H9 (cell line): ENCODE results near the gene KAT6B. TPM values are rescaled to one million over a fixed set of nuclear protein-coding genes. Genes with fewer than 3 reads are reported as not detected.

ENCODE experiments used
- DNase-seq: peaks from one replicate; pipeline ENCODE4 v3.0.0-alpha.2; 2017
- H2AFZ ChIP-seq: one replicate; pipeline ENCODE4 v1.6.1; 2013; ENCODE audit warnings: mild to moderate bottlenecking, low read length, control low read depth, moderate library complexity
- H2AK5ac ChIP-seq: 2 replicates; pipeline ENCODE4 v1.6.1; 2013; ENCODE audit warnings: low read length, control low read depth, mixed read lengths; ENCODE audit not compliant: insufficient read length
- H2BK120ac ChIP-seq: one replicate; pipeline ENCODE4 v1.6.1; 2013; ENCODE audit warnings: low read depth, mild to moderate bottlenecking, low read length, control low read depth, inconsistent platforms; ENCODE audit not compliant: poor library complexity, severe bottlenecking
- H2BK12ac ChIP-seq: 2 replicates; pipeline ENCODE4 v1.6.1; 2013; ENCODE audit warnings: low read length, control low read depth, mixed read lengths, low read depth; ENCODE audit not compliant: insufficient read length
- H2BK15ac ChIP-seq: 2 replicates; pipeline ENCODE4 v1.6.1; 2013; ENCODE audit warnings: low read depth, low read length, control low read depth
- H2BK20ac ChIP-seq: one replicate; pipeline ENCODE4 v1.6.1; 2013; ENCODE audit warnings: low read depth, mild to moderate bottlenecking, low read length, control low read depth, inconsistent platforms; ENCODE audit not compliant: poor library complexity, severe bottlenecking
- H2BK5ac ChIP-seq: 2 replicates; pipeline ENCODE4 v1.6.1; 2013; ENCODE audit warnings: low read length, control low read depth, mixed read lengths; ENCODE audit not compliant: insufficient read length
- H3K14ac ChIP-seq: 2 replicates; pipeline ENCODE4 v1.6.1; 2013; ENCODE audit warnings: low read length, control low read depth; ENCODE audit not compliant: insufficient read depth
- H3K18ac ChIP-seq: 2 replicates; pipeline ENCODE4 v1.6.1; 2013; ENCODE audit warnings: low read depth, mild to moderate bottlenecking, mixed read lengths, low read length, control low read depth; ENCODE audit not compliant: insufficient read length
- H3K23ac ChIP-seq: 2 replicates; pipeline ENCODE4 v1.6.1; 2013; ENCODE audit warnings: low read length, control low read depth, mixed read lengths, low read depth; ENCODE audit not compliant: insufficient read length
- H3K23me2 ChIP-seq: 2 replicates; pipeline ENCODE4 v1.6.1; 2013; ENCODE audit warnings: low read depth, mild to moderate bottlenecking, mixed read lengths, low read length, control low read depth; ENCODE audit not compliant: insufficient read length, poor library complexity, severe bottlenecking
- H3K27ac ChIP-seq: 2 replicates; pipeline ENCODE4 v1.5.1; 2013; ENCODE audit warnings: low read length, control low read depth, mixed read lengths, low read depth; ENCODE audit not compliant: insufficient read length
- H3K27me3 ChIP-seq: 2 replicates; pipeline ENCODE4 v1.6.1; 2013; ENCODE audit warnings: low read length, control low read depth, inconsistent platforms; ENCODE audit not compliant: insufficient read depth
- H3K4ac ChIP-seq: 2 replicates; pipeline ENCODE4 v1.6.1; 2013; ENCODE audit warnings: low read depth, mild to moderate bottlenecking, control low read depth, inconsistent platforms, low read length, moderate library complexity
- H3K4me1 ChIP-seq: 2 replicates; pipeline ENCODE4 v1.6.1; 2013; ENCODE audit warnings: low read length, control low read depth, inconsistent platforms; ENCODE audit not compliant: insufficient read depth
- H3K4me2 ChIP-seq: 2 replicates; pipeline ENCODE4 v1.6.1; 2013; ENCODE audit warnings: low read length, control low read depth, mixed read lengths; ENCODE audit not compliant: insufficient read length, insufficient read depth
- H3K56ac ChIP-seq: 2 replicates; pipeline ENCODE4 v1.6.1; 2013; ENCODE audit warnings: low read depth, mild to moderate bottlenecking, mixed read lengths, low read length, control low read depth; ENCODE audit not compliant: insufficient read length
- H3K79me1 ChIP-seq: 2 replicates; pipeline ENCODE4 v1.6.1; 2013; ENCODE audit warnings: low read depth, mild to moderate bottlenecking, moderate library complexity, low read length, control low read depth, inconsistent platforms; ENCODE audit not compliant: insufficient read depth, poor library complexity, severe bottlenecking
- H3K79me2 ChIP-seq: 2 replicates; pipeline ENCODE4 v1.6.1; 2013; ENCODE audit warnings: low read length, control low read depth, inconsistent platforms; ENCODE audit not compliant: insufficient read depth
- H3K9ac ChIP-seq: 2 replicates; pipeline ENCODE4 v1.6.1; 2013; ENCODE audit warnings: low read length, control low read depth, mixed read lengths; ENCODE audit not compliant: insufficient read length; ENCODE audit errors: extremely low read depth
- H3K9me3 ChIP-seq: one replicate; pipeline ENCODE4 v1.6.1; 2013; ENCODE audit warnings: low read depth, low read length, inconsistent platforms; ENCODE audit not compliant: control insufficient read depth
- H3T11ph ChIP-seq: one replicate; pipeline ENCODE4 v1.6.1; 2013; ENCODE audit warnings: mild to moderate bottlenecking, low read length, control low read depth, inconsistent platforms
- H4K20me1 ChIP-seq: one replicate; pipeline ENCODE4 v1.6.1; 2013; ENCODE audit not compliant: control insufficient read depth, insufficient read length, insufficient read depth
- H4K5ac ChIP-seq: 2 replicates; pipeline ENCODE4 v1.6.1; 2013; ENCODE audit warnings: low read depth, mild to moderate bottlenecking, mixed read lengths, low read length, control low read depth; ENCODE audit not compliant: insufficient read length
- H4K8ac ChIP-seq: replicated peaks from 2 replicates; pipeline ENCODE4 v1.6.1; 2013; ENCODE audit warnings: low read length, control low read depth, mixed read lengths, low read depth; ENCODE audit not compliant: insufficient read length
- H4K91ac ChIP-seq: 2 replicates; pipeline ENCODE4 v1.6.1; 2013; ENCODE audit warnings: low read depth, mild to moderate bottlenecking, moderate library complexity, mixed read lengths, low read length, control low read depth; ENCODE audit not compliant: insufficient read length
- H3K27ac Mint-ChIP-seq, 3 experiments: 2 replicates in 2 of 3; 3 replicates in 1 of 3; pipeline ENCODE4 v1.8.0; 2020 to 2021; ENCODE audit warnings: mixed read lengths in 3 of 3, mild to moderate bottlenecking in 1 of 3, moderate library complexity in 1 of 3
- H3K27me3 Mint-ChIP-seq: 2 replicates; pipeline ENCODE4 v1.8.0; 2021; ENCODE audit warnings: low read depth, mild to moderate bottlenecking, moderate library complexity, mixed read lengths
- H3K36me3 Mint-ChIP-seq, 3 experiments: 2 replicates in 2 of 3; 3 replicates in 1 of 3; pipeline ENCODE4 v1.8.0; 2020 to 2021; ENCODE audit warnings: low read depth in 3 of 3, mixed read lengths in 3 of 3; ENCODE audit not compliant: insufficient read depth in 1 of 3
- H3K4me1 Mint-ChIP-seq, 2 experiments: 2 replicates each; pipeline ENCODE4 v1.8.0; 2020; ENCODE audit warnings: mixed read lengths in 2 of 2
- H3K4me3 Mint-ChIP-seq, 2 experiments: 2 replicates in 1 of 2; 3 replicates in 1 of 2; pipeline ENCODE4 v1.8.0; 2020 to 2021; ENCODE audit warnings: mild to moderate bottlenecking in 2 of 2, mixed read lengths in 2 of 2, moderate library complexity in 1 of 2
- H3K9me3 Mint-ChIP-seq, 2 experiments: 2 replicates in 1 of 2; 3 replicates in 1 of 2; pipeline ENCODE4 v1.8.0; 2020; ENCODE audit warnings: mild to moderate bottlenecking in 2 of 2, mixed read lengths in 2 of 2, moderate library complexity in 1 of 2
- CTCF ChIP-seq: fragments of 200-600 bp; sonication (generic); conservative IDR thresholded peaks from 3 replicates; pipeline ENCODE4 v1.8.0; 2021; ENCODE audit warnings: antibody characterized with exemption, mild to moderate bottlenecking
- WGBS: extraction: QIAGEN DNeasy Blood & Tissue Kit; methylation state at CpG from one replicate; pipeline ENCODE4 v1.1.7; 2013; ENCODE audit warnings: missing lambda C conversion rate, low lambda C conversion rate, mixed read lengths; ENCODE audit not compliant: insufficient read length; ENCODE audit errors: extremely low coverage; 5-methylcytosine and 5-hydroxymethylcytosine counted together
- total RNA-seq: library from RNA; stranded (reverse); gene quantifications from 2 replicates; pipeline ENCODE4 v1.2.1, GENCODE V29; 2021

Gene KAT6B
- total RNA-seq, 1 experiment from 2014 or later, result 34.2 TPM

GRCh38 chr10:74857586-74857985 lies 31.2 kb downstream of the KAT6B start:
- Histone ChIP-seq H3K27ac (no peak overlapping the region), H3K79me2 (no peaks in the 10 kb centered on the region; the same call in 1 of the 2 replicates)
- no peak for TF ChIP-seq CTCF

More at GRCh38 chr10:74857586-74857985, 31.2 kb downstream of the KAT6B start:
- Histone ChIP-seq H3K9ac (no peak overlapping the region), H2BK120ac (no peak overlapping the region), H2BK5ac (no peak overlapping the region), H3K4ac (no peak overlapping the region), H3K4me2 (no peak overlapping the region), H3K18ac (no peak overlapping the region), H3K27me3 (no peaks in the 10 kb centered on the region), H4K8ac (no peak overlapping the region), H3K23me2 (no peaks in the 10 kb centered on the region), H2AK5ac (no peak overlapping the region), H3K79me1 (peaks cover 9% of the 10 kb centered on the region), H3K14ac (no peak overlapping the region), H3K9me3 (no peaks in the 10 kb centered on the region), H4K91ac (no peak overlapping the region), H4K20me1 (no peaks in the 10 kb centered on the region), H3K56ac (no peak overlapping the region), H3T11ph (no peak overlapping the region), H2AFZ (no peak overlapping the region), H3K23ac (no peak overlapping the region), H2BK12ac (no peak overlapping the region), H2BK20ac (no peak overlapping the region), H2BK15ac (no peak overlapping the region), H4K5ac (no peak overlapping the region), H3K4me1 (peaks cover 4% of the 10 kb centered on the region; the same call in 1 of the 2 replicates)
- no peak overlapping the region for H3K27ac Mint-ChIP-seq
- H3K4me1 Mint-ChIP-seq, result peaks cover 19 to 22% of the 10 kb centered on the region in 2 experiments
- peaks cover 0 to 2% of the 10 kb centered on the region in 2 experiments; a peak in 1 of 5 replicates for H3K9me3 Mint-ChIP-seq
- WGBS, result no CpG with 5 or more reads among the region's 1 CpG
- H3K36me3 Mint-ChIP-seq, result peaks cover 9 to 15% (median 10%) of the 10 kb centered on the region in 3 experiments; a peak in 6 of 7 replicates
- H3K4me3 Mint-ChIP-seq, result no peak overlapping the region
- DNase-seq, result no peak
- no peaks in the 10 kb centered on the region for H3K27me3 Mint-ChIP-seq
